Duodenal mucosa (tissue), 2 donors: ENCODE data around the gene TRIM6.

Source experiments
- H3K27ac ChIP-seq: one replicate; pipeline ENCODE4 v1.7.0; 2013; ENCODE audit warnings: low read depth, low read length
- H3K27me3 ChIP-seq, 2 donors: one replicate each; pipeline ENCODE4 v1.7.0; 2013; ENCODE audit warnings: low read length in 2 of 2, control low read depth in 1 of 2; ENCODE audit not compliant: insufficient read depth in 2 of 2, control insufficient read depth in 1 of 2
- H3K36me3 ChIP-seq, 2 donors: one replicate each; pipeline ENCODE4 v1.7.0; 2013; ENCODE audit warnings: low read length in 2 of 2, control low read depth in 1 of 2; ENCODE audit not compliant: insufficient read depth in 2 of 2, control insufficient read depth in 1 of 2
- H3K4me1 ChIP-seq, 2 donors: one replicate each; pipeline ENCODE4 v1.7.0; 2013; ENCODE audit warnings: low read length in 2 of 2, control low read depth in 1 of 2; ENCODE audit not compliant: insufficient read depth in 2 of 2, control insufficient read depth in 1 of 2
- H3K4me3 ChIP-seq, 2 donors: one replicate each; pipeline ENCODE4 v1.7.0; 2013; ENCODE audit warnings: low read length in 2 of 2, low read depth in 1 of 2
- H3K9ac ChIP-seq, 2 donors: one replicate each; pipeline ENCODE4 v1.7.0; 2013; ENCODE audit warnings: low read length in 2 of 2, low read depth in 1 of 2
- H3K9me3 ChIP-seq, 2 donors: one replicate each; pipeline ENCODE4 v1.7.0; 2013; ENCODE audit warnings: low read length in 2 of 2, control low read depth in 1 of 2; ENCODE audit not compliant: control insufficient read depth in 1 of 2

Gene TRIM6, protein sequence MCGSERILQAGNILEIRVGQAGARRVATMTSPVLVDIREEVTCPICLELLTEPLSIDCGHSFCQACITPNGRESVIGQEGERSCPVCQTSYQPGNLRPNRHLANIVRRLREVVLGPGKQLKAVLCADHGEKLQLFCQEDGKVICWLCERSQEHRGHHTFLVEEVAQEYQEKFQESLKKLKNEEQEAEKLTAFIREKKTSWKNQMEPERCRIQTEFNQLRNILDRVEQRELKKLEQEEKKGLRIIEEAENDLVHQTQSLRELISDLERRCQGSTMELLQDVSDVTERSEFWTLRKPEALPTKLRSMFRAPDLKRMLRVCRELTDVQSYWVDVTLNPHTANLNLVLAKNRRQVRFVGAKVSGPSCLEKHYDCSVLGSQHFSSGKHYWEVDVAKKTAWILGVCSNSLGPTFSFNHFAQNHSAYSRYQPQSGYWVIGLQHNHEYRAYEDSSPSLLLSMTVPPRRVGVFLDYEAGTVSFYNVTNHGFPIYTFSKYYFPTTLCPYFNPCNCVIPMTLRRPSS

GRCh38 chr11:5596607-5597201 lies at the start of gene TRIM6:
Gene TRIM6 (plus strand): TSS chr11:5596637. CDS start chr11:5596898, 261 bp downstream.
- Histone ChIP-seq H3K4me3 (peak within 1 kb of the TSS; percentile 77 to 79), H3K9ac (peak within 1 kb of the TSS; percentile 36 to 55), H3K9me3 (no peaks in the 10 kb centered on the region), H3K4me1 (peaks cover 0 to 3% of the 10 kb centered on the region in 2 donors), H3K27me3 (no peaks in the 10 kb centered on the region), H3K27ac (no peak within 1 kb of the TSS), H3K36me3 (no peaks in the 10 kb centered on the region)

- Histone ChIP-seq H3K4me1 (no peaks in the 10 kb centered on the region), H3K27me3 (no peaks in the 10 kb centered on the region), H3K4me3 (no peak overlapping the region), H3K36me3 (no peaks in the 10 kb centered on the region), H3K27ac (no peak overlapping the region), H3K9ac (no peak overlapping the region), H3K9me3 (no peaks in the 10 kb centered on the region)
Measured at GRCh38 chr11:5547982-5548381, 48.5 kb upstream of the TRIM6 start.

DNA sequence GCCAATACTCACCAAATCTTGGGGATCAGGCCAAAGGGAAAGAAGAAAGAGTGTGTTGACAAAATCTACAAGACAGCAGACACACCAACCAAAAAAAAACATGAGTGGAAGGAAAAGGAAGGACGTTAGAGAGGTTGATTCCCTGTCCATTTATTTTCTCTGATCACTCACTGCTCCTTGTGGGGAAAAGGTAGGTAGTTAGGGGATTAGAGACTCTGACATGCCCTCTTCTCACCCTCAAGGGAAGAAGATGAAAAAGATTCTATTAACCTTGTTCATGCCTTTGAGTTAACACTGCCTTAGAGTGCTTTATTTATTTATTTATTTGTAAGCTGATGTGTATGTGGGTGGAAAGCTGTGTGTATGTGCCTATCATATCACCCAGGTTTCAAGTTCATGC lies 48.0 kb upstream of the TRIM6 start, which contains the start of gene OR52H1:
OR52H1 (minus strand) TSS at position 101 of the 400 bp plus-strand sequence. CDS start 3,035 bp downstream, outside the sequence.
- H3K27me3 ChIP-seq, result no peaks in the 10 kb centered on the region
- H3K4me3 ChIP-seq, result no peak within 1 kb of the TSS
- H3K4me1 ChIP-seq, result no peaks in the 10 kb centered on the region

GRCh38 chr11:5550440-5551095 lies 45.9 kb upstream of the TRIM6 start:
- H3K27me3 ChIP-seq, result no peaks in the 10 kb centered on the region
- H3K36me3 ChIP-seq, result no peaks in the 10 kb centered on the region
- H3K4me1 ChIP-seq, result no peaks in the 10 kb centered on the region
- no peak overlapping the region for H3K4me3 ChIP-seq
- no peak overlapping the region for H3K27ac ChIP-seq
- no peak overlapping the region for H3K9ac ChIP-seq
- no peaks in the 10 kb centered on the region for H3K9me3 ChIP-seq

More for the DNA sequence above, 48.0 kb upstream of the TRIM6 start, which contains the start of gene OR52H1:
- H3K9ac ChIP-seq, result no peak within 1 kb of the TSS
- no peak within 1 kb of the TSS for H3K27ac ChIP-seq
- H3K9me3 ChIP-seq, result no peaks in the 10 kb centered on the region
- H3K36me3 ChIP-seq, result no peaks in the 10 kb centered on the region

- Histone ChIP-seq H3K27ac (no peak overlapping the region), H3K9ac (no peak overlapping the region), H3K36me3 (no peaks in the 10 kb centered on the region), H3K4me3 (no peak overlapping the region), H3K4me1 (no peaks in the 10 kb centered on the region), H3K27me3 (no peaks in the 10 kb centered on the region), H3K9me3 (no peaks in the 10 kb centered on the region)
Measured at GRCh38 chr11:5553343-5553742, 43.1 kb upstream of the TRIM6 start.

- H3K27me3 ChIP-seq, result no peaks in the 10 kb centered on the region
Measured at GRCh38 chr11:5556596-5557188, 39.7 kb upstream of the TRIM6 start.

DNA sequence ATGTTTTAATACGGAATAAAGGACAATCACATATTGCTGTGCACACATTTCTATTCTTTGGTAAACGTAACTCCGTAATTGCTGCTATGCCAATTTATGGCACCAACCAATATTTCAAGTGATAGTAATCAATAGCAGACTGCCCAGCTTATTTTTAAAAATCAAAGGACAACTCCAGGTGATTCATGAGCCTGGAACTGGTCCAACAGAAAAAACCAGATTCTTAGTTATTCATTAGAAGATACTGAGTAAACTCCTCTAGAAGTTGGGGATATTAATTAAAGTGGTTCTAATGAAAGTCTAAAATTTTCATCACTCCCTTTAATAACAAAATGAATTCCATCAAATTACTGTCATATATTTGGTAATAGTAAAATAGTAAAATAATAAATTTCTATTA lies 38.7 kb upstream of the TRIM6 start:
- no peaks in the 10 kb centered on the region for H3K27me3 ChIP-seq
- H3K36me3 ChIP-seq, result no peaks in the 10 kb centered on the region
- H3K4me1 ChIP-seq, result no peaks in the 10 kb centered on the region
- H3K9me3 ChIP-seq, result no peaks in the 10 kb centered on the region
- H3K27ac ChIP-seq, result no peak overlapping the region
- H3K4me3 ChIP-seq, result no peak overlapping the region
- H3K9ac ChIP-seq, result no peak overlapping the region

More at GRCh38 chr11:5556596-5557188, 39.7 kb upstream of the TRIM6 start:
- H3K27ac ChIP-seq, result no peak overlapping the region
- H3K4me3 ChIP-seq, result no peak overlapping the region
- H3K4me1 ChIP-seq, result no peaks in the 10 kb centered on the region
- no peaks in the 10 kb centered on the region for H3K9me3 ChIP-seq
- no peak overlapping the region for H3K9ac ChIP-seq
- no peaks in the 10 kb centered on the region for H3K36me3 ChIP-seq

- no peaks in the 10 kb centered on the region for H3K9me3 ChIP-seq
- H3K4me1 ChIP-seq, result no peaks in the 10 kb centered on the region
- H3K27me3 ChIP-seq, result no peaks in the 10 kb centered on the region
- H3K36me3 ChIP-seq, result no peaks in the 10 kb centered on the region
- H3K4me3 ChIP-seq, result no peak overlapping the region
- no peak overlapping the region for H3K27ac ChIP-seq
- no peak overlapping the region for H3K9ac ChIP-seq
Measured at GRCh38 chr11:5564259-5565019, 32.0 kb upstream of the TRIM6 start.

GRCh38 chr11:5574654-5575053 lies 21.8 kb upstream of the TRIM6 start:
- Histone ChIP-seq H3K36me3 (no peaks in the 10 kb centered on the region), H3K4me1 (no peaks in the 10 kb centered on the region), H3K27me3 (no peaks in the 10 kb centered on the region), H3K27ac (no peak overlapping the region), H3K9me3 (no peaks in the 10 kb centered on the region), H3K4me3 (no peak overlapping the region), H3K9ac (no peak overlapping the region)
